K562 (cell line): Measurements from ENCODE around the gene ITGAD.

Experiments
- BRF2 ChIP-seq: IDR thresholded peaks from 3 replicates; pipeline ENCODE4 v1.6.1; 2011; ENCODE audit warnings: borderline replicate concordance, mild to moderate bottlenecking; ENCODE audit not compliant: insufficient read length, insufficient read depth
- CTCF ChIP-seq, 3 experiments: IDR thresholded peaks in 2 of 3; conservative IDR thresholded peaks in 1 of 3; 2 replicates each; pipeline ENCODE4 v1.5.1; 2011 to 2012; ENCODE audit warnings: low read length in 3 of 3, mild to moderate bottlenecking in 3 of 3, control low read depth in 2 of 3, improper control_type of control experiment in 1 of 3, inconsistent platforms in 1 of 3, low read depth in 1 of 3, mixed read lengths in 1 of 3, moderate library complexity in 1 of 3; ENCODE audit not compliant: insufficient read depth in 2 of 3
- HDGF ChIP-seq: fragments of 450-650 bp; IDR thresholded peaks from 2 replicates; pipeline ENCODE4 v1.6.1; 2016
- HNRNPH1 ChIP-seq: fragments of 200-400 bp; formaldehyde crosslinking; optimal IDR thresholded peaks from 2 replicates; pipeline ENCODE3; 2017; ENCODE audit warnings: low read depth, mild to moderate bottlenecking, low read length, moderate library complexity
- LARP7 ChIP-seq: fragments of 450-650 bp; IDR thresholded peaks from 2 replicates; pipeline ENCODE4 v1.6.1; 2016
- NFXL1 ChIP-seq: fragments of 450-650 bp; formaldehyde crosslinking; IDR thresholded peaks from 2 replicates; pipeline ENCODE4 v1.4.0; 2021; ENCODE audit warnings: mild to moderate bottlenecking
- RFX7 ChIP-seq: fragments of 250-450 bp; sonication (Bioruptor Pico); IDR thresholded peaks from 2 replicates; pipeline ENCODE4 v1.5.1; 2021; ENCODE audit warnings: mild to moderate bottlenecking
- SNAPC5 ChIP-seq: fragments of 250-450 bp; sonication (Bioruptor Pico); IDR thresholded peaks from 2 replicates; pipeline ENCODE4 v1.8.0; 2021; ENCODE audit warnings: moderate library complexity, mild to moderate bottlenecking, inconsistent platforms
- ZBTB9 ChIP-seq: fragments of 450-650 bp; formaldehyde crosslinking; IDR thresholded peaks from 2 replicates; pipeline ENCODE4 v1.4.0; 2020; ENCODE audit warnings: mild to moderate bottlenecking, moderate library complexity

GRCh38 chr16:31365131-31365865 is 27.8 kb upstream of the ITGAD start:
- TF ChIP-seq LARP7 (no peak), SNAPC5 (CRISPR knock-in tag) (no peak), CTCF (IDR thresholded peaks at IDR 0.05 in 2 of 3, conservative IDR thresholded peaks at IDR 0.05 in 1 of 3; ENCODE audit: insufficient read depth in 2 of 3, low read depth in 1 of 3, low read length in 3 of 3) (no peak), ZBTB9 (CRISPR knock-in tag) (no peak), HNRNPH1 (no peak), NFXL1 (no peak), HDGF (no peak), RFX7 (no peak), BRF2 (no peak)
